ENCODE results near the gene CEMIP2.

The CEMIP2 gene

DNA sequence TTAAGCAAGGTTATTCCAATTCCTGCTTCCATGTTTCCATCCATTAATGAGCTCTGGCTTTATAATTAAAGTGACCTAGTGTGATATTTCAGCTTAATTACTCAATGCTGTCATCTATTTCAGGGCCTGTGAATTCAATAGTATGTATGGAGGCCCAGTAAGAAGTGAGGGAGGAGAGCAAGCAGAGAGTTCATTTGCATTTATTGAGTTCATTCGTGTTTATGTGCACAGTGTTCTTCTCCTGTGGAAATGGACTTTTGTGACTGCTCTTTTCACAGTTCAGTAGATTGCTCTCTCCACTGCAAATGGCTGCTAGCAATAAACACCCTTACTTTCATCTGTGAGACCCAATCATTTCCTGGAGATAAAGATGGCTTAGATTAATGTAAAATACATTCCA is 130.9 kb downstream of the CEMIP2 start:
- Histone ChIP-seq H4K12ac (ENCODE audit: low read depth, low read length) (no peak overlapping the region), H2BK5ac (ENCODE audit: low read depth, low read length, poor library complexity) (no peak overlapping the region), H3K36me3 (ENCODE audit: control insufficient read depth in 1 of 2, insufficient read depth in 2 of 2, low read length in 2 of 2) (no peaks in the 10 kb centered on the region), H3K9ac (ENCODE audit: low read length) (no peak overlapping the region), H3K9me3 (ENCODE audit: insufficient read depth, low read depth, low read length) (no peaks in the 10 kb centered on the region), H3K4me2 (ENCODE audit: low read length) (no peak overlapping the region), H3K4ac (ENCODE audit: low read depth, low read length) (no peak overlapping the region), H3K27me3 (ENCODE audit: insufficient read depth, low read length) (no peaks in the 10 kb centered on the region), H3K79me1 (ENCODE audit: low read length) (no peaks in the 10 kb centered on the region), H2BK12ac (ENCODE audit: low read length) (no peak overlapping the region), H2AK5ac (ENCODE audit: low read length) (no peak overlapping the region), H3K4me3 (ENCODE audit: low read depth, low read length) (no peak overlapping the region), H2BK120ac (ENCODE audit: insufficient read depth, low read length, poor library complexity) (no peak overlapping the region), H3K18ac (ENCODE audit: low read length) (no peak overlapping the region), H4K91ac (ENCODE audit: low read depth, low read length) (no peak overlapping the region), H3K27ac (ENCODE audit: low read depth, low read length) (no peak overlapping the region), H3K4me1 (ENCODE audit: control insufficient read depth in 1 of 2, insufficient read depth in 2 of 2, low read length in 2 of 2) (no peaks in the 10 kb centered on the region), H2AFZ (ENCODE audit: insufficient read depth, low read length, poor library complexity) (no peak overlapping the region), H3K79me2 (ENCODE audit: control insufficient read depth, insufficient read depth, low read length, poor library complexity) (no peaks in the 10 kb centered on the region), H3K14ac (ENCODE audit: low read length) (no peak overlapping the region), H3K23ac (ENCODE audit: low read length) (no peak overlapping the region), H4K8ac (ENCODE audit: low read depth, low read length) (no peak overlapping the region)
- no CpG with 5 or more reads among the region's 1 CpG for WGBS (ENCODE audit: extremely low coverage, insufficient coverage, insufficient read length)
- no peak for DNase-seq

DNA sequence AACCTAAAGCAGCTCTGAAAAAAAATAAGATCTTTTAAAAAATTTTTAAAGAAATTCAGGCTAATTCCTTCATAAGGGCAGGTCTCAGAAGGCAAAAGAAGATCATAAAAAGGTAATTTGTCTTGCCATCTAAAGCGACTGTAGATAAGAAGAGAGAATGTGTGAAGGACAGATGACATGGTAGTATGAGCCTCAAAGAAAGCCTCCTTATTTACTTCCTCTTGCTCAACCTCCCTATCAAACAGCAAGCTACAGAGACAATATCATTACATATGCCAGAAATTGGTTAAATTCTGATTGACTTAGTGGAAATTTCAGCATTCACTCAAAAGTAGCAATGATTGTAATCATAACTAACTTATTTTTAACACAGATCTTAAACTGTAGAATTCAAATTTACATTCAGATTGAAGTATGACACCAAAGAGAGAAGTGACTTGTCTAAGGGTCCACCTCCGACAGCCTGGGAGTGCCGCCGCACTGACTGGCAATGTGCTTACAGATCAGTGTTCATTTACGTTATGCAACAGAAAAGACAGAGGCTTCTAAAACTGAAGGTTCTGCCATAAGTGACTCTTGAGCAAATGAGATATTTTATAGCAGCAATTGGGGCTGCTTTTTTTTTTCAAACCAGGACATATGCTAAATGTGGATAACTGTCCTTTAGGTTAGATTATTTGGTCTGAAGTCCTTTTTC is 132.0 kb downstream of the CEMIP2 start:
- H3K14ac ChIP-seq (ENCODE audit: low read length) = no peak overlapping the region
- H3K4me2 ChIP-seq (ENCODE audit: low read length) = no peak overlapping the region
- H3K79me1 ChIP-seq (ENCODE audit: low read length) = no peaks in the 10 kb centered on the region
- DNase-seq = no peak
- H3K4me3 ChIP-seq (ENCODE audit: low read depth, low read length) = no peak overlapping the region
- no CpG with 5 or more reads among the region's 5 CpGs for WGBS (ENCODE audit: extremely low coverage, insufficient coverage, insufficient read length)
- H3K36me3 ChIP-seq (ENCODE audit: control insufficient read depth in 1 of 2, insufficient read depth in 2 of 2, low read length in 2 of 2) = no peaks in the 10 kb centered on the region
- no peak overlapping the region for H3K27ac ChIP-seq (ENCODE audit: low read depth, low read length)
- H3K4ac ChIP-seq (ENCODE audit: low read depth, low read length) = no peak overlapping the region
- no peak overlapping the region for H2BK12ac ChIP-seq (ENCODE audit: low read length)
- H2BK5ac ChIP-seq (ENCODE audit: low read depth, low read length, poor library complexity) = no peak overlapping the region
- no peak overlapping the region for H2AFZ ChIP-seq (ENCODE audit: insufficient read depth, low read length, poor library complexity)
- no peak overlapping the region for H4K12ac ChIP-seq (ENCODE audit: low read depth, low read length)
- H3K4me1 ChIP-seq (ENCODE audit: control insufficient read depth in 1 of 2, insufficient read depth in 2 of 2, low read length in 2 of 2) = no peaks in the 10 kb centered on the region
- H2AK5ac ChIP-seq (ENCODE audit: low read length) = no peak overlapping the region
- H3K9ac ChIP-seq (ENCODE audit: low read length) = no peak overlapping the region
- no peaks in the 10 kb centered on the region for H3K9me3 ChIP-seq (ENCODE audit: insufficient read depth, low read depth, low read length)
- H4K91ac ChIP-seq (ENCODE audit: low read depth, low read length) = no peak overlapping the region
- no peak overlapping the region for H3K23ac ChIP-seq (ENCODE audit: low read length)
- H3K79me2 ChIP-seq (ENCODE audit: control insufficient read depth, insufficient read depth, low read length, poor library complexity) = no peaks in the 10 kb centered on the region
- no peak overlapping the region for H3K18ac ChIP-seq (ENCODE audit: low read length)
- no peak overlapping the region for H2BK120ac ChIP-seq (ENCODE audit: insufficient read depth, low read length, poor library complexity)
- no peak overlapping the region for H4K8ac ChIP-seq (ENCODE audit: low read depth, low read length)
- no peaks in the 10 kb centered on the region for H3K27me3 ChIP-seq (ENCODE audit: insufficient read depth, low read length)

DNA sequence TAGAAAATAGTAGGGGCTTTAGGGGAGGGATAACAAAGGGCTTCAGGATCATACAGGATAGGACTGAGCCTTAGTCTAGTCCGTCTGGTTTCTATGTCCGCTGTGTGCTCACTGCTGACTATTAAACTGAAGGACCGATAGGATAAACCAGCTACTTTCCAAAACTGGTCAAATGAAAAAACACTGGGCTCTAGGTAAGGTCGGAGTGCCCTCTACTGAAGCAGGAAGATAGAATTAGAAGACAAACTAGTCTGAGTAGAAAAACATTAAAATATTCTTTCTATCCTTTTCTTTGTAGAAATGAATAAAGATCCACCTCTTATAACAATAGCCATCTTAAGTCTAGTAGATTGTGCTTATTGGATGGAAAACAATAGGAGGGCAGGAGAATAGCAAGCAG is 133.6 kb downstream of the CEMIP2 start:
- no peak overlapping the region for H3K4me2 ChIP-seq (ENCODE audit: low read length)
- no peaks in the 10 kb centered on the region for H3K79me1 ChIP-seq (ENCODE audit: low read length)
- H3K14ac ChIP-seq (ENCODE audit: low read length) = no peak overlapping the region
- no peak overlapping the region for H3K23ac ChIP-seq (ENCODE audit: low read length)
- H2BK12ac ChIP-seq (ENCODE audit: low read length) = no peak overlapping the region
- no peak overlapping the region for H3K27ac ChIP-seq (ENCODE audit: low read depth, low read length)
- no peak overlapping the region for H2BK120ac ChIP-seq (ENCODE audit: insufficient read depth, low read length, poor library complexity)
- no peaks in the 10 kb centered on the region for H3K79me2 ChIP-seq (ENCODE audit: control insufficient read depth, insufficient read depth, low read length, poor library complexity)
- H2BK5ac ChIP-seq (ENCODE audit: low read depth, low read length, poor library complexity) = no peak overlapping the region
- no peak overlapping the region for H2AFZ ChIP-seq (ENCODE audit: insufficient read depth, low read length, poor library complexity)
- H3K18ac ChIP-seq (ENCODE audit: low read length) = no peak overlapping the region
- no peak for DNase-seq
- no peak overlapping the region for H3K9ac ChIP-seq (ENCODE audit: low read length)
- no peak overlapping the region for H2AK5ac ChIP-seq (ENCODE audit: low read length)
- no peaks in the 10 kb centered on the region for H3K4me1 ChIP-seq (ENCODE audit: control insufficient read depth in 1 of 2, insufficient read depth in 2 of 2, low read length in 2 of 2)
- H4K91ac ChIP-seq (ENCODE audit: low read depth, low read length) = no peak overlapping the region
- no peak overlapping the region for H3K4ac ChIP-seq (ENCODE audit: low read depth, low read length)
- H4K12ac ChIP-seq (ENCODE audit: low read depth, low read length) = no peak overlapping the region
- H3K9me3 ChIP-seq (ENCODE audit: insufficient read depth, low read depth, low read length) = no peaks in the 10 kb centered on the region
- no peaks in the 10 kb centered on the region for H3K36me3 ChIP-seq (ENCODE audit: control insufficient read depth in 1 of 2, insufficient read depth in 2 of 2, low read length in 2 of 2)
- no peak overlapping the region for H4K8ac ChIP-seq (ENCODE audit: low read depth, low read length)
- no peaks in the 10 kb centered on the region for H3K27me3 ChIP-seq (ENCODE audit: insufficient read depth, low read length)
- H3K4me3 ChIP-seq (ENCODE audit: low read depth, low read length) = no peak overlapping the region
- WGBS (ENCODE audit: extremely low coverage, insufficient coverage, insufficient read length) = no CpG with 5 or more reads among the region's 4 CpGs

All from trophoblast cell (in vitro differentiated cells and primary cell).